WERI-Rb-1 (cell line): Measurements from ENCODE around the gene TMEM129.

ENCODE experiments used
- DNase-seq: peaks from one replicate; pipeline ENCODE4 v3.0.0-alpha.2; 2020
- H3K27ac ChIP-seq: fragments of 250-450 bp; sonication (Bioruptor Pico); 2 replicates; pipeline ENCODE4 v1.5.1; 2020; ENCODE audit warnings: mild to moderate bottlenecking, moderate library complexity
- H3K27me3 ChIP-seq: fragments of 250-450 bp; sonication (Bioruptor Pico); 2 replicates; pipeline ENCODE4 v1.5.1; 2021; ENCODE audit warnings: mild to moderate bottlenecking, low read depth, moderate library complexity; ENCODE audit not compliant: insufficient read depth, severe bottlenecking
- H3K36me3 ChIP-seq: fragments of 250-450 bp; sonication (Bioruptor Pico); 2 replicates; pipeline ENCODE4 v1.5.1; 2020; ENCODE audit warnings: mild to moderate bottlenecking, moderate library complexity
- H3K4me3 ChIP-seq: 2 replicates; pipeline ENCODE4 v1.5.1; 2011; ENCODE audit warnings: low read depth, mild to moderate bottlenecking, control low read depth, low read length
- H3K9me3 ChIP-seq: fragments of 250-450 bp; sonication (Bioruptor Pico); 2 replicates; pipeline ENCODE4 v1.5.1; 2021; ENCODE audit warnings: mild to moderate bottlenecking, moderate library complexity; ENCODE audit not compliant: severe bottlenecking
- CTCF ChIP-seq: IDR thresholded peaks from 2 replicates; pipeline ENCODE4 v1.5.1; 2011; ENCODE audit warnings: low read depth, mild to moderate bottlenecking, control low read depth, inconsistent platforms, low read length

The TMEM129 gene

DNA sequence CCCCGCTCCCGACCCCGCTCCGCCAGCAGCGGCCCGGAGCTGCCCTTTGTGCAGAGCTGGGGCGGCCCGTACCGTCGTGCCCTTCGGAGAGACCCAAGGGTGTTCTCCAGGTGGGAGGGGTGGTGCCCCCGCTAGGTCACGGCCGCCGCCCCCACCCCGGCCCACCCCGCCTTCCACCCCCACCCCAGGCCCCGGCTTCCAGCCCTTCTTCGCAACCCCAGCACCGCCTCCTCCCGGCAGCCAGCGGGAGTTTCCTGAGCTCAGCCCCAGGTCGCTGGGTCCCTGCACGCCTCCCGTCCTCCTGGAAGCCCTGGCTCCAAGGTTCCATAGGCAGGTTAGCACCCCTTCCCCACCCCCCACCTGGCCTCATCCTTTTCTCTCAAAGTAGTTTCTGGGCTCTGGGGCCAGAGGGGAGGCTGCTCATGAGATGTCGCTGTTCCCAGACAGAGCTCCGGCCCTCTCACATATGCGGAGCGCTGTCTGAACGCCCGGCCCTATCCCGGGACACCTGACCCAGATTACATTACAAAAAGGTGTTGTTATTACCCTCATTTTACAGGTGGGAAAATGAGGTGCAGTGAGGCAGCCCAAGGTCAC lies 46.7 kb upstream of the TMEM129 start:
- Histone ChIP-seq H3K4me3 (peak overlapping the region; percentile 41), H3K27ac (peak overlapping the region; percentile 20), H3K36me3 (no peaks in the 10 kb centered on the region), H3K9me3 (no peaks in the 10 kb centered on the region), H3K27me3 (no peaks in the 10 kb centered on the region)
- DNase-seq: peak; percentile 90
- TF ChIP-seq CTCF: peak; percentile 75

DNA sequence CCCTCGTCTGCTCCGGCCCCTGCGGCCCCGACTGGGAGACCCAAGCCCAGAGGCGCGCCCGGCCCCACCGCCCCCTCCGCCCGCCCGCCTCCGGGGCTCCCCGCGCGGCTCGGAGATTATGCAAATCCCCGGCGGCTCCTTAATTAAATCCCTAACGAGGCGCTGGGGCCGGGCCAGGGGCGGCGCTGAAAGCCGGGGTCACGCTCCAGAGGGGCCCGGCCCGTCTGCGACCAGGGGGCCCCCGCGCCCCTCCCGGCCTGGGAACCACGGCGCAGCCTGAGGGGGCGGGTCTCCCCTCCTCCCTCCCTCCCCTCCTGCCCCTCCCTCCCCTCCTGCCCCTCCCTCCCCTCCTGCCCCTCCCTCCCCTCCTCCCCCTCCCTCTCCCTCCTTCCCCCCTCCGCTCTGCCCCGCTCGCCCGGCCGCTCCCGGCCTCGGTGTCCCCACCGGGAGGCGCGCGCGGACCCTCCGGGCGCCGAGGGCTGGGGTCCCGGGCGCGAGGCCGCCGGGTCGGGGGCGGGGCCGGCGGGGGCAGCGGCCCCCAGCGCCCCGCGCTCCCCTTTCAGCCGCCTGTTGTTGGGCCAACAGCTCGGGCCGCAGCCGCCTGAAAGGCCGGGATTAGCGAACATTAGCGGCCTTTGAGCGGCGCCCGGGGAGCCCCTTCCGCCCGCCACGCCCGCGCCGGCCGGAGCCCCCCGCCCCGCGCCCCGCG lies 46.1 kb upstream of the TMEM129 start:
- TF ChIP-seq CTCF: no peak
- peak overlapping the region; percentile 41 for H3K4me3 ChIP-seq

GRCh38 chr4:1766106-1767060 lies 45.3 kb upstream of the TMEM129 start:
- H3K9me3 ChIP-seq: no peaks in the 10 kb centered on the region
- H3K36me3 ChIP-seq: no peaks in the 10 kb centered on the region
- no peak for TF ChIP-seq CTCF
- peak overlapping the region; percentile 25 for H3K4me3 ChIP-seq
- H3K27ac ChIP-seq: peak overlapping the region; percentile 75
- peak; percentile 56 for DNase-seq
- no peaks in the 10 kb centered on the region for H3K27me3 ChIP-seq

More for the DNA sequence above, 46.1 kb upstream of the TMEM129 start:
- no peaks in the 10 kb centered on the region for H3K9me3 ChIP-seq
- no peaks in the 10 kb centered on the region for H3K36me3 ChIP-seq
- DNase-seq: peak; percentile 77
- no peaks in the 10 kb centered on the region for H3K27me3 ChIP-seq
- peak overlapping the region; percentile 75 for H3K27ac ChIP-seq

- TF ChIP-seq CTCF: no peak
- H3K4me3 ChIP-seq: no peak overlapping the region
- H3K27me3 ChIP-seq: no peaks in the 10 kb centered on the region
- H3K36me3 ChIP-seq: no peaks in the 10 kb centered on the region
- no peaks in the 10 kb centered on the region for H3K9me3 ChIP-seq
- no peak for DNase-seq
- no peak overlapping the region; the same call in 1 of the 2 replicates for H3K27ac ChIP-seq
These were observed 44.4 kb upstream of the TMEM129 start for GRCh38 chr4:1765409-1766072.

DNA sequence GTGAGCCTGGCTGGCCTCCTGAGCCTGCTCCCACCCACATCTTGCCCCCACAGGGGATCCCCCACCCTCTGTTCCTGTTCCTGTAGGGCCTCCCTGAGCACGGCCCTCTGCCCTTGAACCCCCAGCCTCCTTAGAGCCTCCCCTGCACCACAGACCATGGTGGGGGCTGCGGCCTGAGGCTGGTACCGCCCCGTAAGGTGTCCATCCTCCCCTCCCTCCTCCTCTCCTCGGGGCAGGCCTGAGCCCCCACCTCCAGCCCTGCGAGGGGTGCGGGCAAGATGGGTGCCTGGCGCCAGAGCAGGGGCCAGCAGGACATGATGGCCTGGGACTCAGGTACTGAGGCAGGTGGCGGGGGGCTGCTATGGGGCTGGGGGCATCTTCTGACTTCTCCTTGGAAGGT lies 43.5 kb upstream of the TMEM129 start:
- no peaks in the 10 kb centered on the region for H3K27me3 ChIP-seq
- DNase-seq: no peak

More for the DNA sequence above, 43.5 kb upstream of the TMEM129 start:
- no peak for TF ChIP-seq CTCF
- H3K9me3 ChIP-seq: no peaks in the 10 kb centered on the region
- H3K36me3 ChIP-seq: no peaks in the 10 kb centered on the region
- no peak overlapping the region for H3K4me3 ChIP-seq
- H3K27ac ChIP-seq: no peak overlapping the region
